Neural progenitor cell (in vitro differentiated cells): ENCODE measurements around the gene ATP1B4. TPM values are rescaled to one million over a fixed set of nuclear protein-coding genes. Genes with fewer than 3 reads are reported as not detected.

Experiments
- DNase-seq: peaks from one replicate; pipeline ENCODE4 v3.0.0-alpha.2; 2016; ENCODE audit warnings: low spot score
- H2AFZ ChIP-seq: fragments of 200-600 bp; sonication (generic); replicated peaks from 2 replicates; pipeline ENCODE4 v1.6.1; 2016; ENCODE audit warnings: antibody characterized with exemption
- H3F3A ChIP-seq: fragments of 200-600 bp; sonication (generic); 2 replicates; pipeline ENCODE4 v1.6.1; 2016; ENCODE audit warnings: antibody characterized with exemption, low read depth
- H3K27ac ChIP-seq: fragments of 200-600 bp; sonication (generic); 2 replicates; pipeline ENCODE4 v1.5.1; 2016; ENCODE audit warnings: mild to moderate bottlenecking
- H3K27me3 ChIP-seq: fragments of 200-600 bp; sonication (generic); 2 replicates; pipeline ENCODE4 v1.6.1; 2016; ENCODE audit warnings: mild to moderate bottlenecking, moderate library complexity
- H3K36me3 ChIP-seq: fragments of 200-600 bp; sonication (generic); 2 replicates; pipeline ENCODE4 v1.5.1; 2016
- H3K4me1 ChIP-seq: fragments of 200-600 bp; sonication (generic); 2 replicates; pipeline ENCODE4 v1.6.1; 2016; ENCODE audit warnings: mixed run types
- H3K4me2 ChIP-seq: fragments of 200-600 bp; sonication (generic); 2 replicates; pipeline ENCODE4 v1.6.1; 2016
- H3K4me3 ChIP-seq: fragments of 200-600 bp; sonication (generic); 2 replicates; pipeline ENCODE4 v1.5.1; 2016
- H3K79me2 ChIP-seq: fragments of 200-600 bp; sonication (generic); 2 replicates; pipeline ENCODE4 v1.6.1; 2016; ENCODE audit warnings: low read depth
- H3K9ac ChIP-seq: fragments of 200-600 bp; sonication (generic); 2 replicates; pipeline ENCODE4 v1.6.1; 2016
- H3K9me3 ChIP-seq: fragments of 200-600 bp; sonication (generic); 2 replicates; pipeline ENCODE4 v1.5.1; 2016; ENCODE audit warnings: low read depth
- H4K20me1 ChIP-seq: fragments of 200-600 bp; sonication (generic); 2 replicates; pipeline ENCODE4 v1.6.1; 2016; ENCODE audit warnings: low read depth
- H3K27ac Mint-ChIP-seq: 3 replicates; pipeline ENCODE4 v1.8.0; 2021; ENCODE audit warnings: mixed read lengths
- H3K27me3 Mint-ChIP-seq: 2 replicates; pipeline ENCODE4 v1.8.0; 2022; ENCODE audit warnings: low read depth, mild to moderate bottlenecking, inconsistent platforms, moderate library complexity, mixed read lengths; ENCODE audit not compliant: insufficient read depth
- H3K36me3 Mint-ChIP-seq: 3 replicates; pipeline ENCODE4 v1.8.0; 2021; ENCODE audit warnings: mixed read lengths
- H3K4me1 Mint-ChIP-seq: 3 replicates; pipeline ENCODE4 v1.8.0; 2021; ENCODE audit warnings: mixed read lengths
- H3K4me3 Mint-ChIP-seq: 3 replicates; pipeline ENCODE4 v1.8.0; 2021; ENCODE audit warnings: mild to moderate bottlenecking, moderate library complexity, mixed read lengths
- H3K9me3 Mint-ChIP-seq: 3 replicates; pipeline ENCODE4 v1.8.0; 2020; ENCODE audit warnings: mixed read lengths
- CTCF ChIP-seq: fragments of 200-600 bp; sonication (generic); IDR thresholded peaks from 2 replicates; pipeline ENCODE4 v1.5.1; 2017; ENCODE audit warnings: antibody characterized with exemption, mild to moderate bottlenecking
- EZH2 ChIP-seq: fragments of 200-600 bp; sonication (generic); IDR thresholded peaks from 2 replicates; pipeline ENCODE4 v1.6.1; 2017; ENCODE audit warnings: antibody characterized with exemption, mild to moderate bottlenecking, moderate library complexity
- EZH2phosphoT487 ChIP-seq: fragments of 200-600 bp; sonication (generic); IDR thresholded peaks from 2 replicates; pipeline ENCODE4 v1.6.1; 2017; ENCODE audit warnings: antibody characterized with exemption
- total RNA-seq: library from RNA; depleted of rRNA; stranded (reverse); fragments of >200 nt; gene quantifications from 2 replicates; pipeline ENCODE4 v1.2.3, GENCODE V29; 2015; ENCODE audit warnings: low replicate concordance

Gene ATP1B4
- total RNA-seq, 1 donor from 2014 or later, result not detected

- H3K9me3 Mint-ChIP-seq, result no peaks in the 10 kb centered on the region
- H3K4me3 Mint-ChIP-seq, result no peak overlapping the region
- H3K36me3 Mint-ChIP-seq, result no peaks in the 10 kb centered on the region
- TF ChIP-seq EZH2phosphoT487 (no peak), EZH2 (no peak), CTCF (no peak)
- Histone ChIP-seq H3K36me3 (no peaks in the 10 kb centered on the region), H3K27me3 (no peaks in the 10 kb centered on the region), H3K27ac (no peak overlapping the region), H3K4me1 (no peaks in the 10 kb centered on the region), H3F3A (no peaks in the 10 kb centered on the region), H3K9me3 (peaks cover 4% of the 10 kb centered on the region), H3K4me2 (no peak overlapping the region), H3K4me3 (no peak overlapping the region), H4K20me1 (no peaks in the 10 kb centered on the region), H2AFZ (no peak overlapping the region), H3K79me2 (no peaks in the 10 kb centered on the region), H3K9ac (no peak overlapping the region)
- H3K27me3 Mint-ChIP-seq, result no peaks in the 10 kb centered on the region
- no peaks in the 10 kb centered on the region for H3K4me1 Mint-ChIP-seq
- DNase-seq, result no peak
- no peak overlapping the region for H3K27ac Mint-ChIP-seq
Observed at GRCh38 chrX:120372667-120373370, 10.9 kb downstream of the ATP1B4 start.

GRCh38 chrX:120377179-120377578, 15.3 kb downstream of the ATP1B4 start:
- H3K36me3 Mint-ChIP-seq, result no peaks in the 10 kb centered on the region
- Histone ChIP-seq H3K27ac (no peak overlapping the region), H3K9ac (no peak overlapping the region), H3K4me1 (no peaks in the 10 kb centered on the region), H3K4me2 (no peak overlapping the region), H3K36me3 (no peaks in the 10 kb centered on the region), H3F3A (no peaks in the 10 kb centered on the region), H3K27me3 (no peaks in the 10 kb centered on the region), H3K79me2 (no peaks in the 10 kb centered on the region), H4K20me1 (no peaks in the 10 kb centered on the region), H2AFZ (no peak overlapping the region), H3K9me3 (peaks cover 4% of the 10 kb centered on the region), H3K4me3 (no peak overlapping the region)
- H3K4me3 Mint-ChIP-seq, result no peak overlapping the region
- peaks cover 2% of the 10 kb centered on the region for H3K9me3 Mint-ChIP-seq
- DNase-seq, result no peak
- H3K27me3 Mint-ChIP-seq, result no peaks in the 10 kb centered on the region
- H3K27ac Mint-ChIP-seq, result no peak overlapping the region
- H3K4me1 Mint-ChIP-seq, result no peaks in the 10 kb centered on the region
- TF ChIP-seq EZH2 (no peak), EZH2phosphoT487 (no peak), CTCF (no peak)

- Mint-ChIP-seq H3K9me3 (peaks cover 2% of the 10 kb centered on the region), H3K27me3 (no peaks in the 10 kb centered on the region), H3K4me3 (no peak overlapping the region), H3K36me3 (no peaks in the 10 kb centered on the region), H3K4me1 (no peaks in the 10 kb centered on the region), H3K27ac (no peak overlapping the region)
- Histone ChIP-seq H3F3A (no peaks in the 10 kb centered on the region), H3K36me3 (no peaks in the 10 kb centered on the region), H3K27me3 (no peaks in the 10 kb centered on the region), H3K4me2 (no peak overlapping the region), H3K27ac (no peak overlapping the region), H3K4me3 (no peak overlapping the region), H3K4me1 (no peaks in the 10 kb centered on the region), H2AFZ (no peak overlapping the region), H4K20me1 (no peaks in the 10 kb centered on the region), H3K9me3 (peaks cover 4% of the 10 kb centered on the region), H3K79me2 (no peaks in the 10 kb centered on the region), H3K9ac (no peak overlapping the region)
- no peak for DNase-seq
- no peak for TF ChIP-seq EZH2phosphoT487
Observed at GRCh38 chrX:120377715-120378114, 15.8 kb downstream of the ATP1B4 start.

- no peak overlapping the region for H3K9ac ChIP-seq
- H3F3A ChIP-seq, result no peaks in the 10 kb centered on the region
- H3K4me3 ChIP-seq, result no peak overlapping the region
- no peak overlapping the region for H2AFZ ChIP-seq
- no peak overlapping the region for H3K27ac ChIP-seq
- Mint-ChIP-seq H3K4me3 (no peak overlapping the region), H3K27me3 (no peaks in the 10 kb centered on the region), H3K27ac (no peak overlapping the region), H3K4me1 (no peaks in the 10 kb centered on the region), H3K36me3 (no peaks in the 10 kb centered on the region), H3K9me3 (peaks cover 2% of the 10 kb centered on the region)
- TF ChIP-seq EZH2phosphoT487 (no peak), EZH2 (no peak), CTCF (no peak)
- no peak for DNase-seq
- H3K4me2 ChIP-seq, result no peak overlapping the region
- H3K36me3 ChIP-seq, result no peaks in the 10 kb centered on the region
- no peaks in the 10 kb centered on the region for H3K9me3 ChIP-seq
- no peaks in the 10 kb centered on the region for H3K79me2 ChIP-seq
- H3K27me3 ChIP-seq, result no peaks in the 10 kb centered on the region
- no peaks in the 10 kb centered on the region for H3K4me1 ChIP-seq
- no peaks in the 10 kb centered on the region for H4K20me1 ChIP-seq
Observed at GRCh38 chrX:120378570-120378969, 16.7 kb downstream of the ATP1B4 start.
